H1 (cell line): ENCODE measurements around the gene ABCA9. TPM values are rescaled to one million over a fixed set of nuclear protein-coding genes. Genes with fewer than 3 reads are reported as not detected.
A peak's percentile ranks its signal among the peaks of the same experiment; 100 is the strongest.

Experiments
- CTCF ChIA-PET: fragments of 300-600 bp; sonication (Branson Sonifier 250); formaldehyde crosslinking; loops from one replicate; lab custom pipeline; 2021; ENCODE audit not compliant: partially characterized antibody; lab: Charles Lee
- POLR2A ChIA-PET: fragments of 300-600 bp; sonication (Branson Sonifier 250); formaldehyde crosslinking; loops from one replicate; lab custom pipeline; 2021; ENCODE audit warnings: inconsistent platforms; ENCODE audit not compliant: partially characterized antibody; lab: Charles Lee
- DNase-seq, 2 experiments: peaks; one replicate each; pipeline versions ENCODE4 v3.0.0 to v3.0.0-alpha.2; 2010 to 2022; ENCODE audit warnings: low spot score in 2 of 2, low read depth in 1 of 2, mixed read lengths in 1 of 2
- FAIRE-seq: peaks from 2 replicates; lab custom pipeline; 2011; peaks lifted over from hg19 to GRCh38; lab: Jason Lieb, UNC
- H2AFZ ChIP-seq: 2 replicates; pipeline ENCODE4 v1.8.1; 2012; ENCODE audit warnings: low read length, inconsistent platforms
- H2AK5ac ChIP-seq: 2 replicates; pipeline ENCODE4 v1.6.1; 2013; ENCODE audit warnings: low read depth, low read length
- H2BK120ac ChIP-seq: replicated peaks from 2 replicates; pipeline ENCODE3; 2013; ENCODE audit warnings: low read depth, low read length, inconsistent platforms
- H2BK12ac ChIP-seq: 2 replicates; pipeline ENCODE4 v1.6.1; 2013; ENCODE audit warnings: low read depth, low read length
- H2BK15ac ChIP-seq: 2 replicates; pipeline ENCODE4 v1.6.1; 2013; ENCODE audit warnings: low read length
- H2BK20ac ChIP-seq: 2 replicates; pipeline ENCODE4 v1.6.1; 2013; ENCODE audit warnings: low read length
- H2BK5ac ChIP-seq: 2 replicates; pipeline ENCODE4 v1.6.1; 2013; ENCODE audit warnings: low read depth, low read length
- H3K14ac ChIP-seq: 2 replicates; pipeline ENCODE4 v1.6.1; 2013; ENCODE audit warnings: inconsistent platforms; ENCODE audit not compliant: insufficient read length
- H3K18ac ChIP-seq: 2 replicates; pipeline ENCODE4 v1.6.1; 2013; ENCODE audit warnings: low read length; ENCODE audit errors: extremely low read depth
- H3K23ac ChIP-seq: 2 replicates; pipeline ENCODE4 v1.6.1; 2013; ENCODE audit warnings: inconsistent platforms; ENCODE audit not compliant: insufficient read length
- H3K23me2 ChIP-seq: 2 replicates; pipeline ENCODE4 v1.6.1; 2013; ENCODE audit warnings: low read depth, low read length
- H3K27ac ChIP-seq: 2 replicates; pipeline ENCODE4 v1.6.1; 2011; ENCODE audit warnings: low read depth, low read length, inconsistent platforms
- H3K27me3 ChIP-seq, 4 experiments: replicated peaks in 1 of 4; 1 replicate in 1 of 4; 2 replicates in 3 of 4; pipeline versions ENCODE4 v1.6.1 to v1.8.1; 2011 to 2013; ENCODE audit warnings: low read length in 3 of 4, mild to moderate bottlenecking in 3 of 4, inconsistent platforms in 2 of 4, mixed read lengths in 2 of 4, moderate library complexity in 1 of 4; ENCODE audit not compliant: control insufficient read depth in 3 of 4, insufficient read depth in 3 of 4; ENCODE audit errors: extremely low read depth in 1 of 4
- H3K36me3 ChIP-seq, 4 experiments: 2 replicates each; pipeline versions ENCODE4 v1.6.1 to v1.8.1; 2011 to 2013; ENCODE audit warnings: mild to moderate bottlenecking in 4 of 4, low read length in 3 of 4, moderate library complexity in 2 of 4, control low read depth in 1 of 4, inconsistent platforms in 1 of 4; ENCODE audit not compliant: insufficient read depth in 4 of 4, control insufficient read depth in 2 of 4
- H3K4ac ChIP-seq: replicated peaks from 2 replicates; pipeline ENCODE3; 2013; ENCODE audit warnings: low read length, low read depth, mixed read lengths, inconsistent platforms; ENCODE audit not compliant: insufficient read length
- H3K4me1 ChIP-seq, 4 experiments: replicated peaks in 1 of 4; 1 replicate in 1 of 4; 2 replicates in 3 of 4; pipeline versions ENCODE4 v1.6.1 to v1.8.1; 2011 to 2013; ENCODE audit warnings: low read length in 3 of 4, inconsistent platforms in 2 of 4, mixed read lengths in 1 of 4; ENCODE audit not compliant: insufficient read depth in 4 of 4, control insufficient read depth in 3 of 4
- H3K4me2 ChIP-seq, 2 experiments: 2 replicates each; pipeline versions ENCODE4 v1.6.1 to v1.8.1; 2011 to 2013; ENCODE audit warnings: low read depth in 2 of 2, low read length in 2 of 2, control low read depth in 1 of 2, inconsistent platforms in 1 of 2, mild to moderate bottlenecking in 1 of 2; ENCODE audit not compliant: insufficient read depth in 1 of 2
- H3K4me3 ChIP-seq, 4 experiments: fragments of 200-600, 300-600 bp in 1 of 4; sonication (generic), shearing (Covaris generic), sonication (Bioruptor Twin) in 1 of 4; 2 replicates each; pipeline versions ENCODE4 v1.5.1 to v1.8.1; 2011 to 2016; ENCODE audit warnings: low read length in 4 of 4, low read depth in 3 of 4, control low read depth in 2 of 4, inconsistent platforms in 2 of 4, mild to moderate bottlenecking in 2 of 4, mixed read lengths in 1 of 4, moderate library complexity in 1 of 4; ENCODE audit not compliant: insufficient read depth in 2 of 4; ENCODE audit errors: extremely low read depth in 1 of 4
- H3K56ac ChIP-seq: replicated peaks from 2 replicates; pipeline ENCODE3; 2013; ENCODE audit warnings: low read depth, mild to moderate bottlenecking, mixed read lengths, low read length, inconsistent platforms; ENCODE audit not compliant: insufficient read length
- H3K79me1 ChIP-seq: 2 replicates; pipeline ENCODE4 v1.6.1; 2013; ENCODE audit warnings: low read depth, low read length, control low read depth
- H3K79me2 ChIP-seq, 2 experiments: 2 replicates each; pipeline versions ENCODE4 v1.6.1 to v1.8.1; 2012 to 2013; ENCODE audit warnings: low read length in 2 of 2, mild to moderate bottlenecking in 2 of 2, inconsistent platforms in 1 of 2; ENCODE audit not compliant: insufficient read depth in 2 of 2, control insufficient read depth in 1 of 2
- H3K9ac ChIP-seq, 4 experiments: replicated peaks in 1 of 4; 1 replicate in 1 of 4; 2 replicates in 3 of 4; pipeline versions ENCODE4 v1.6.1 to v1.8.1; 2011 to 2013; ENCODE audit warnings: low read depth in 3 of 4, low read length in 3 of 4, control low read depth in 2 of 4, mild to moderate bottlenecking in 2 of 4, moderate library complexity in 2 of 4, inconsistent platforms in 1 of 4; ENCODE audit errors: extremely low read depth in 1 of 4
- H3K9me3 ChIP-seq, 2 experiments: 2 replicates each; pipeline versions ENCODE4 v1.6.1 to v1.8.1; 2012 to 2013; ENCODE audit warnings: mild to moderate bottlenecking in 2 of 2, moderate library complexity in 2 of 2, control low read depth in 1 of 2, inconsistent platforms in 1 of 2, low read depth in 1 of 2, low read length in 1 of 2, mixed read lengths in 1 of 2; ENCODE audit not compliant: insufficient read depth in 2 of 2
- H4K20me1 ChIP-seq, 2 experiments: replicated peaks in 1 of 2; 2 replicates each; pipeline versions ENCODE3 to v1.8.1; 2011 to 2013; ENCODE audit warnings: inconsistent platforms in 2 of 2, low read length in 2 of 2, mild to moderate bottlenecking in 1 of 2; ENCODE audit not compliant: insufficient read depth in 2 of 2, control insufficient read depth in 1 of 2
- H4K5ac ChIP-seq: 2 replicates; pipeline ENCODE4 v1.6.1; 2013; ENCODE audit warnings: low read length, low read depth, mixed read lengths, inconsistent platforms; ENCODE audit not compliant: insufficient read length
- H4K8ac ChIP-seq: 2 replicates; pipeline ENCODE4 v1.8.0; 2013; ENCODE audit warnings: mild to moderate bottlenecking, moderate library complexity, low read length, inconsistent platforms; ENCODE audit not compliant: insufficient read depth; ENCODE audit errors: extremely low read depth
- H4K91ac ChIP-seq: replicated peaks from 2 replicates; pipeline ENCODE3; 2013; ENCODE audit warnings: low read length, mixed read lengths, inconsistent platforms; ENCODE audit not compliant: insufficient read length
- ATF2 ChIP-seq: IDR thresholded peaks from 2 replicates; pipeline ENCODE4 v1.6.1; 2012; ENCODE audit warnings: low read length, inconsistent platforms
- EZH2 ChIP-seq: fragments of 200-600 bp; sonication (generic); IDR thresholded peaks from 2 replicates; pipeline ENCODE4 v1.7.1; 2012; ENCODE audit warnings: low read depth, mild to moderate bottlenecking, moderate library complexity, low read length, inconsistent platforms; ENCODE audit not compliant: severe bottlenecking
- whole genome bisulfite sequencing, 2 experiments: shearing (Covaris generic) in 1 of 2; methylation state at CpG; one replicate each; pipeline versions ENCODE4 v1.1.6 to v1.1.7; 2013 to 2015; ENCODE audit warnings: low lambda C conversion rate in 2 of 2, mixed read lengths in 2 of 2, inconsistent platforms in 1 of 2, low coverage in 1 of 2, missing lambda C conversion rate in 1 of 2; ENCODE audit not compliant: insufficient replicate concordance in 2 of 2, insufficient coverage in 1 of 2, insufficient read length in 1 of 2; ENCODE audit errors: extremely low coverage in 1 of 2, missing lambda C conversion rate in 1 of 2; 5-methylcytosine and 5-hydroxymethylcytosine counted together
- polyA plus RNA-seq, 7 experiments: library from polyadenylated mRNA; depleted of rRNA in 3 of 7; stranded (reverse) in 5 of 7; unstranded in 2 of 7; fragments of >200 nt in 5 of 7; fragments of 200-250 nt in 2 of 7; gene quantifications; 1 replicate in 5 of 7; 2 replicates in 1 of 7; 4 replicates in 1 of 7; pipeline versions ENCODE4 v1.2.1 to v1.2.3, GENCODE V29; 2011 to 2013; ENCODE audit warnings: missing spikeins in 2 of 7, mixed read lengths in 2 of 7
- total RNA-seq: library from RNA; stranded (reverse); fragmentation: NEBNext Ultra II Directional; extraction: Animal tissue kit (Norgen Biotek cat#: 25700); gene quantifications from 2 replicates; pipeline ENCODE4 v1.2.1, GENCODE V29; 2021

Gene ABCA9
- total and polyA plus RNA-seq, 2 of the 8 experiments (the other 6 are each of a cell fraction or from before 2014, with no cell fraction given): not detected

DNA sequence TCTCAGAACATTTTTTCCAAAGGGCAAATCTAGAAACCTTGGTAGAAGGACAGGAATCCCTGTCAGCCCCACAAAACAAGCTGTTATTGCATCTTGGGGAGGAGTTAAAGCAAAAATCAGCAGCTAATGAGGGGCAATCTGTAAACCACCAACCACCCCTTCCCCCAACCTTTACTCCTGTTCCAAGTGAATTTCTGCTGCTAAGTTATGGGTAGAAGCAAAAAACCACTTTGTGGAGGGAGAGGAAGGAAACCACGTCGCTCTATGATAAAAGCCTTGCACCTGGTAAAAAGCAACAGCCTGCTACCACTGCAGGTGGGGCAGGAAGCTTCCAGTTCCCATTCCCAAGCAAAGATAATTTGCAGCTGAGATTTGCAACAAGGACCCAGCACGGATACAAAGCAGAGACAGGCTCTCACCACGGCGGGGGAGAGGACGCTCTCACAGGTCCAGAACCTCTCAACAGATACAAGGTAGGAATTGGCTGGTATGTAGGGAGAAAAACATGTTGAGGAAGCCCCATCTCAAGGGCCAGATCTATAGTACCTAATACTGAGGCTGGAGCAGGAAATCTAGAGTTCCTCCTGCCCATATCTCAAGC is 116.2 kb downstream of the ABCA9 start:
- H2BK120ac ChIP-seq: no peak overlapping the region
- no peak overlapping the region for H4K5ac ChIP-seq
- no peaks in the 10 kb centered on the region for H3K79me1 ChIP-seq
- no peak overlapping the region; the same call in 1 of the 2 replicates for H4K8ac ChIP-seq
- no peak overlapping the region for H3K23ac ChIP-seq
- H3K27me3 ChIP-seq: no peaks in the 10 kb centered on the region
- H3K9me3 ChIP-seq: no peaks in the 10 kb centered on the region
- 90% methylated on average over 5 of the region's 6 CpGs; no CpG with 5 or more reads in 1 of the 2 experiments for WGBS, 2 experiments
- no peak overlapping the region for H2BK15ac ChIP-seq
- H4K20me1 ChIP-seq: no peaks in the 10 kb centered on the region
- FAIRE-seq (no peak), DNase-seq (no peak)
- no peaks in the 10 kb centered on the region for H3K36me3 ChIP-seq
- no peak overlapping the region for H3K9ac ChIP-seq
- H2BK20ac ChIP-seq: no peak overlapping the region
- H3K23me2 ChIP-seq: no peaks in the 10 kb centered on the region
- ChIA-PET CTCF (no interaction called here), POLR2A (no interaction called here)
- peaks cover 0 to 3% (median 0%) of the 10 kb centered on the region in 4 experiments; a peak in 1 of 7 replicates for H3K4me1 ChIP-seq
- no peak overlapping the region for H3K4me2 ChIP-seq
- no peak overlapping the region for H2BK5ac ChIP-seq
- no peak overlapping the region for H3K27ac ChIP-seq
- H3K4ac ChIP-seq: no peak overlapping the region
- no peak overlapping the region for H3K14ac ChIP-seq
- no peak overlapping the region for H3K4me3 ChIP-seq
- H2AK5ac ChIP-seq: no peak overlapping the region
- H2BK12ac ChIP-seq: no peak overlapping the region
- no peak overlapping the region for H3K56ac ChIP-seq
- no peak overlapping the region for H4K91ac ChIP-seq
- peak overlapping the region; percentile 77 for H2AFZ ChIP-seq
- H3K79me2 ChIP-seq: no peaks in the 10 kb centered on the region
- H3K18ac ChIP-seq: no peak overlapping the region
- TF ChIP-seq ATF2 (no peak), EZH2 (no peak)
